EL (cell line): ENCODE data around the gene KCP.
"Not testable (repeated sequence)": the region's sequence is repeated elsewhere in the genome, so short reads cannot be mapped to it uniquely, and the experiment has no call there.

ENCODE experiments used
- DNase-seq: peaks from one replicate; pipeline ENCODE4 v3.0.0-alpha.2; 2016

The KCP gene

DNA sequence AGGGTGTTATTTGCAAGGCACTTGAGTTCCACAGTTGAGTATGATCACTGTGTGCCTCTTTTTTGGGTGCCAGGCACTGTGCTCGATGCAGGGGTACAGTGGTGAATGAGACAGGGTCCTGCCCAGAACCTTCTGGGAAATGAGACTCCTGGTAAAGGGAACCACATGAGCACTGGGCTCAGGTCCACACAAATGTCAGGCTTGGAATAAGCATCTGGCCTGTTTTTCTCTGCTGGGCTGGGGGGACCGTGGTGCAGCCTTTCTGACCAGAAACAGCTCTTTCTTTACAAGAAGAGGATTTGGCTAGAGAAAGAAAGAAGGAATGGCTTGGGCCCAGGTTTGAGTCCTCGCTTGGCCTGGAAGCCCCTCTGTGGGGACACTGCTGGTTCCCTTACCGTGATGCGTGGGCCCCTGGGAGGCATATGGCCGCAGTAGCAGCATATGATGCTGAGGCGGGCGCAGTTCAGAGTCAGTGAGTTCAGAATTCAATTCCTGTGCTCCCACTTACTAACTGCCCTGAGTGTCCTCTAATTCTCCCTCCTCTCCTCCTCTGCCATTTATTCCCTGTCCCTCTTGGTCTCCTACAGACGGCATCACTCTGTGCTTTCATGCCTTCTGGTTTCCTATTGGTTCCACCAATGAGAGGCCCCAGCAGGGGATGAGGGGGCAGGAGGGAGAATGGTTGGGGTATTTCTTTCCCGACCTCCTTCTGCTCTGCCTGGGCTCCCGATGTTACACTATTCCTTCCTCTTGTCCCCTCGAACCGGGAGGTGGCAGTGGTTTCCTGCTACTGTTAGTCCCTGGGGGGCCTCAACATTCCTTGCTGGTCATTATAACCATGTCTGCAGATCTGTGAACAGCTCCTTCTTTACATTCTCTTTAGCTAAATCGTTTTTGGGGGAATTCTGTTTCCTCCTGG lies 9.6 kb upstream of the KCP start:
- DNase-seq, result no peak

DNA sequence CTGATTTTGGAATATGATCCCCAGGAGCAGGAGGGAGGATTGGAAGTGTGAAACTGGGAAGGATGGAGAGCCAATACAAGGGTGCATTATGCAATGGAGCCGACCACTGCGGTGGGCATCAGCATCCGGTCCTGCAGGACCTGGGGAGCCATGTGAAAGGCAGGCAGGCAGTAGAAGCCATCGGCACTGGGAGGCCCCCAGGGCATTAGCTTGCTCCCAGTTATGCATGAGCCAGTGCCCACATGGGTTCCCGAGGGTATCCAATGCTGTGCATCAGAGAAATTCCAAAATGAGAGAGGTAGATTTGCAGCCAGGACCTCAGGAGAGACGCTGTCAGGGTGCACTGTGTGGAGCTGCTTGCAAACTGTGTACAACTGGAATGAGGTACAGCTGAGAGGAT lies 8.7 kb upstream of the KCP start:
- no peak for DNase-seq

DNA sequence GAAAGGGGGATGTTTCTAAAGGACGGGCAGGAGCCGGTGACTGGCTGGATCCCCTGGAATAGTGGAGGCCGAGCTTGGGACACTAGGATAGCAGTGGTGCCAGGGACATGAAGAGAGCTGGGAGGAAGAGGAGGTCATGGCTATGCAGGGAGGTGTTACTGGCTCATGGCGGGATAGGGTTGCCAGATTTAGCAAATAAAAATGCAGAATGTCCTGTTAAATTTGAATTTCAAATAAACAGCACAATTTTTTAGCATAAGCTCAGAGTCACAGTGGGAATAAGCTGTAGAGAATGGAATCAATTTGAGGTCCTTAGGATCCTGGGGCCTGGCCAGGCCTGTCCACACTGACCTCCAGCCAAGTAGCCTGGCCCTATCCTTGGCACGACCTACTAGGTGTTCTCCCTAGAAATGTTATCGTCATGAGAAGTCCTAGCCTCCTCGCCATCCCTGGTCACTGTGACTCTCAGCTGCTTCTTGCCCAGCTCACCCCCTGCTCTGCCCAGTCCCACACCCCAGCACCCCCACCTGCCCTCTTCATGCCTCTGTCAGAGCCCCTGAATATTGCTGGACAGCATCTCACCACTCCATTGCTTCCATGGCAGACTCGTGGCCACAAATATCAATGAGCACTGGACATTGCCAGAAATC lies 7.6 kb upstream of the KCP start:
- DNase-seq, result no peak

DNA sequence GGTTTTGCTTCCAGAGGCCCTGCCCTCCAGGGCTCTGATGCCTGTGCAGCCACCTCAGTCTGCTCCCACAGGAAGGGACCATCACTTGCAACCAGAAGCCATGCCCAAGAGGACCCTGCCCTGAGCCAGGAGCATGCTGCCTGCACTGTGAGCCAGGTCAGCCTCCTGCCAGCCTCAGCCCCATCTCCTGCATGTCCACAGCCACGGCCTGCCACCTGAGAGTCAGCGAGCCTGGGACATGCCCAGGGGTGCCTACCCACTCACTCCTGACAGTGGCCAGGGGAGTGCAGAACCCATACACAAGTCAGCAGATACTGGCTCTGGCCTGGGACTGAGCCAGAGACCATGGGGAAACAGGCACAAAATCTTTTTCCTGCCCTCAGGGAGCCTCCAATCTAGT lies 6.6 kb upstream of the KCP start:
- DNase-seq, result no peak

DNA sequence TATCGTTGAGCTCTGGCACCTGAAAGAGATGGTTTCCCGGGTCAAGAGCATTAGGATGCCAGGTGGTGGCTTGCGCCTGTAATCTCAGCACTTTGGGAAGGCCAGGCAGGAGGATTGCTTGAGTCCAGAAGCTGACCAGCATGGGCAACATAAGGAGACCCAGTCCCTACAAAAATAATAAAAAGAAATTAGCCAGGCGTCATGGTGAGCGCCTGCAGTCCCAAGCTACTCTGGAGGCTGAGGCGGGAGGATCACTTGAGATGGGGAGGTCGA lies 6.1 kb upstream of the KCP start:
- DNase-seq, result no peak

DNA sequence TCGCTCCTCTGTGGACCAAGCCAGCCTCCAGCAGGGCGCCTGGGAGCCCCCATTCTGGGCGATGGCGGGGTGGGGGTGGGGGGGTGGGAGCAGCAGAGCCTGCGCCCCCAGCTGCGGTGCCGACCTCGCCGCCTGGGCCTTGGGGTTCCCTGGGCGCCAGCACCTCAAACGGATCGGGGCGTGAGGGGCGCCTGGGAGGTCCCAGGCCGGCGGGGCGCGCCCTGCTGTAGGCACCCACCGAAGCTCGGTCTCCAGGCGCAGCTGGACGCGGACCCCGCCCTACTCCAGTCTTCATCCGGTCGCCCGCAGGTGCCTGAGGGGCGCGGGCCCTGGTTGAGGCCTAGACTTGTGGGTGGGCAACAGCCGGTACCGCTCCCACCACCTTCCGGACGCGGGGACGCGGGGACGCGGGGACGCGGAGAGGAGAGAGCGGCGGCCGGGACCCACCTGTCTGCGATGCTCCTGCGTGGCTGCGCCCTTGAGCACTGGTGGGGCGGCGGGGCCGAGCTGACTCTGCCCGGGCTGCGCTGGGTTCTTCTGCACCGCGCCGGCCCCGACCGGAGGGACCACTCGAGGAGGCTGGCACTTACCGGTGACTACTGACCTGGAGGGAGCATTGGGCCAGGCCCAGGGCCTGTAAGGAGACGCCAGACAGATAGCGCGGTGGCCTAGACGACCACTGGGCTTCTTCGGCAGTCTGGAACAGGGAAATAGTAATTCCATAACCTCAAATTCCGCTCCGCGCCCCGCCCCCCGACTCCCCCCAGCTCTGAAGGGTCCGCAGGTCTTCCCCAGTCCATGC lies 5.5 kb upstream of the KCP start:
- no peak for DNase-seq

DNA sequence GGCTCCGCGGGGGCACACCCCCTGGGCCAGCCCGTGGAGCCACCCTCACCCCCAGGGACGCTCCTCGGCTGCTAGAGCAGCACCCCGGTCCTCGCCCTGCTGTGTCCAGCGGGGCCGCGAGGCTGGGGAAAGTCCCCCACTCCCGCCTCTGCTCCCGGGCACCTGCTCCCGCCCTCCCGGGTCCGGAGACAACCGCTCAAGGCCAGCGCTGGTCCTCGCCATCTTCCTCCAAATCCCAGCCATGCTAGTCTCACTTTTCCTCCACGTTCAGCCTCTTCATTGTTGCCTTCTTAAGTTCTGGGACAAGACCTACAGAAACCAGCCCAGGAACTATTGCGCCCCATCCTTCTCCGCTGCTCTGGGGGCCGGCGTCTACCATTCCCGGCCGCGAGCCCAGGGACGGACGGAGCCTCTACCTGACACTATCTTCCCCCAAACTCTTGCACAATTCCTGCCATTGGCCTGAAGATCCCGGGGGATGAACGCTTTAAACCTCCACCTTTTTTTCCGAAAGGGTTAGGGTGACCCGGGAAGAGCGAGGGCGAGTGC lies 4.8 kb upstream of the KCP start:
- DNase-seq, result no peak

DNA sequence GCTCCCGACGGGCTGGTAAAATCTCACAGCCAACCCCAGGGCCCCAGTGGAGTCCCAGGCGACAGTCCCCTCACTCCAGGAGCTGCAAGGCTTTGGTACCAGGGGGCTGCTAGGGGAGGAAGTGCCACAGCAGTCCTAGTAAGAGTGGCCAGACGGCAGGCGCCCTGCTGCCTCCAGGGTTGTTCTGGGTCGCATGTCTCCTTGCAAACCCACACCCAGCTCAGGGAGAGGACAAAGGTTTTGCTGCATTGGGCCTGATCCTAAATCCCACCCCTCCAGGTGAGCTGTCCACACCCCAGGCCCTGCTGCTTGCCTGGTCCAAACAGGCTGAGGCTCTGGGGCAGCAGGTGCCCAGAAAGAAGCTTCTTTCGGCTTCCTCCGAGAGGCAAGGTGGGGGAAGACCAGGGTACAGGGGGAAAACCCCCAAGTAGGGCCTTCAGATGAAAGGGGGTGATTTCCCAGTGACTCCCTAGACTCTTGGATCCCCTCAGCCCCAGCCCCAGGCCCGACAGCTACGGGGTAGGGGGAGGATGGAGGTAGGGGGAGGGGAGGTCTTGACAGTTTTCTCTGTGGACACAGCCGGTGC lies 4.2 kb upstream of the KCP start:
- no peak for DNase-seq

DNA sequence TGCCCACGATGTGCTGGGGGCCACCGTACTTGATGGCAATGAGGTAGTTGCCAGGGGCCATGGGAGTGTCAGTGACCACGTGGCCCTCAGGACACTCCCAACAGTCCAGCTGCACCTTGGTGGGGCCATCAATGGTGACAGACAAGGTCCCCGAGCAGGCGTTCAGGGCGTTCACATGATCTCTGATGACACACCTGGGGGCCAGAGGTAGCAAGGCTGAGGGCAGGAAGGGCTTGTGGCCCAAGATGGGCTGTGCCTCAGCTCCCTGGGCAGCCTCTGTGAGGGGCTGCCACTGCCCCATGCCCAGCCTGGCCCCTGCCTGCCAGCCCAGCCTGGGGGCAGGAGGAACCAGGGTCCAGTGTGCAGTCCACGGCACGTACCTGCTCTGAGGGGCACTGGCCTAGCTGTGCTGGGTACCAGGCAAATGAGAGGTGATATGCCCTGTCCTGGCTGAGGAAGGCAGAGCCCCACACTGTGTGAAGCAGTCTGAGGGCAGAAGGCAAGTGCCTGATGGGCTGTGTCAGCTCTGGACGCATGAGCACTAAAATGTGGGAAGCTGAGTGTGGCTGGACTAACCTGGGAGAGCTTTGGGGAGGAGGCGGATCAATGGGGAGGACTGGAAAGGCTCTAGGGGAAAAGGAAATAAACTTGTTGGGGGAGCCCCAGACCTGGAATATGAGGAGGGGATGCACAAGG lies 3.5 kb upstream of the KCP start:
- DNase-seq, result no peak

DNA sequence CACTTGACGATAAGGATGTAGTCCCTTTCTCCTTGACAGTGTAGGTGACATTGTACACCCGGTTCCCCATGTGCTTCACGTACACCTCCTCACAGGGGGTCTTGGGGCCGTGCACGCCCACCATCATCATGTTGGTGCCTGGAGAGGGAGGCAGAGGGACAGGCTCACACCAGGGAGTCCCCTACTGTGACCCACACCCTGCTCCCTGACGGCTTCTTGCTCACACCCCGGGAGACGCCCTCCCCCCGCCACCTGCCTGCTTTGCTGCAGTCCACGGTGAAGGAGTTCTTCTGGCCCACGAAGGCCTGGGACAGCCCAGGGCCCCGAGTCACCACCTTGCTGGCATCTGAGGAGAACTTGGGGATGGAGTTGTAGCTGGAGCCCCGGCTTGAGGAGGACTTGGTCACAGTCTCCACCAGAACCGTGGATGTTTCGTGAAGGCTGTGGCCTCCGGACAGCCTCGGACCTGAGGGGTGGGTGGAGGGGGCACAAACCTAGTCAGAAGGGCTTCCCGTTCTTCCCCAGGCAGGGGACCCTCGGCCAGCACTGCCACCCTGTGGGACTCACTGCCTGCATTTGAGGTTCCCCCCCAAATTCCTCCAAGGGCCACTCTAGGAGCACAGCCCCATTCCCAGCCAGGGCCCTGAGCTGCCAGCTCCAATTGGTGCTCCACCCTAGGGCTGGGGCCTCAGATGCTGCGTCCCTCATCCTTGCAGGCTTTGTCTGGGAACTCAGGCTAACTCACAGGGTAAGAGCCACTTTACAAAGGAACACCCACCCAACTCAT lies 2.4 kb upstream of the KCP start:
- not testable (repeated sequence) for DNase-seq

DNA sequence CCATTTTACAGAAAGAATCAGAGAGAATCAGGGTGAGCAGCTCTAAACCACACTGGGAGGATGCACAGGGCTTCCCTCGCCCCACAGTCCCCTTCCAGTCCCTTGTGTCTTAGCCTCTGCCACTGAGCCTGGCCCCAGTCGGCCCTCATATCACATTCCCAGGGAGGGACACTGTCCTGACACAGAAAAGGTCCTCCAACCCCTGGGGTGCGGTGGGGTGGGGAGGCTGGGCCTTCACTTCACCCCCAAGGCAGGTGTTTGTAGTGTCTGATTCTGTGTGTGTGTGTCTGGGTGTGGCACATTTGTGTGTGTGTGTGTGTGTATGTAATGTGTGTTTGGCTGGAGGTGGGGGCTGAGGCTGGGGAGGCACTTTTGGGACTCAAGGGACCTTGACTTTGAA lies 1.8 kb upstream of the KCP start:
- no peak for DNase-seq

DNA sequence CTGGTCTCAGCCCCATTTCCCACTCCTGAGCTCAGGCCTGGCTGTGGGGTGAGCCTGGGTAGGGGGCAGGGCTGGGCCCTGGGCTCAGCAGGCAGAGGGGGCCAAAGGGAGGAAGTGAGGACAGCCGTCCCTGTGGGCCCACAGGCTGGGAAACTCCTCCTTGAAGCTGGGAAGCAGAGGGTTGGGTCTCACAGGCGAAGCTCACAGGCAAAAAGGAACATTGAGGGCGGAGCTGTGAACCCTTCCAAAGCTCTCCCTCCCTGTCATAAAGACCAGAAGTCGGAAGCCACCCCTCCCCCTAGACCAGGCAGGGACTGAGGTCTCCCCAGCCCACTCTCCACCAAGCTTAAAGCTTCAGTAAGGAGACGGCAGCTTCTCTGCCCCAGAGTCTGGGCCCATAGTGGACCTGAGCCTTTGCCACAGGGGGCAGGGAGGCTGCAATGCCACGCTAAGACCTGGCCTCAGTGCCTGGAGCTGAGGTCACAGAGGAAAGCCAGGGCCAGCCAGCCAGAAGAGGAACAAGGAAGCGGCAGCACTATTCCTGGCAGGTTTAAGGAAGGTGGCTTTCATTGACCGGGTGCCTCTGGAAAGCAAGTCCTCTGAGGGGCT lies 1.0 kb upstream of the KCP start:
- no peak for DNase-seq

DNA sequence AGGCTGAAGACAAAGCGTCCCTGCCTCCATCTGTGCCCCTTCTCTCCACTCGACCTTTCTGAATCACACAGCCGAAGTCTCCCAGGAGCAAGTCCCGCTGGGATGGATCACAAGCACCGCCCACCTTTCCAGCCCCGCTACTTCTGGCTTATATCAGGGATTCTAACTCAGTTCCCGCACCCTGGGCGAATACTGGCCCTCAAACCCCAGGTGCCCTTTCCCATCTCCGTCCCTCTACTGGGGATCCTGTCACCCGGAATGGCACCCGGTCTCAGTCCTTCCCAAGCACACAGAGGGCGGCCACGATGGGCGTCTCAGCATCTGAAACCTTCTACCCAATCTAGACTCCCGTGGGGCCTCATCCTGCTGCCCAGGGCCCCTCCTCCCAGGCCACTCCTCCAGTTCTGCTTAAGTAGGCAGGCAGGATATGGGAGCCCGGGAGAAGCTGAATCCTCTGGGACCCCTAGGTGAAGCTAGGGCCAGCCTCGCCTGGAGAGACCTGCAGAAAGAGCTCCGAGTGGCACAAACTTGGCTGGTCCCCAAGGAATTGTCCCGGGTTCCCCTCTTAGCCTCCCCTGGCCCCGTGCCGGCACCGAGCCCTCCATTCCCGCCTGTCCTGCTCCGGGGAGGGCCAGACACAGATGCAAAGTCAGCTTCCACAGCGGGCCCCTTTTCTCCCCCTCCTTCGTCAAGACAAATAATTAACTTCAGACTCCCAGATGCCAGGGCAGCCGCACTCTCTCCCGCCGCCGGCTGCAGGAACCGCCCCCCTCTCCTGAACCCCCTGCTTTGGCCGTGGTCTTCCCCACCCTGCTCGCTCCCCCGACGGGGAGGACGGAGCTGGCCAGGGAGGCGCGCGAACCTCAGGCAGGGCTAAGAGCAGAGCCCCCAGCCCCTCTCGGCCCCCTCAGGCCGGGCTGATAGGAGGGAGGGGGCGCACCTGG lies 612 bp downstream of the KCP start:
- peak; percentile 70 for DNase-seq

DNA sequence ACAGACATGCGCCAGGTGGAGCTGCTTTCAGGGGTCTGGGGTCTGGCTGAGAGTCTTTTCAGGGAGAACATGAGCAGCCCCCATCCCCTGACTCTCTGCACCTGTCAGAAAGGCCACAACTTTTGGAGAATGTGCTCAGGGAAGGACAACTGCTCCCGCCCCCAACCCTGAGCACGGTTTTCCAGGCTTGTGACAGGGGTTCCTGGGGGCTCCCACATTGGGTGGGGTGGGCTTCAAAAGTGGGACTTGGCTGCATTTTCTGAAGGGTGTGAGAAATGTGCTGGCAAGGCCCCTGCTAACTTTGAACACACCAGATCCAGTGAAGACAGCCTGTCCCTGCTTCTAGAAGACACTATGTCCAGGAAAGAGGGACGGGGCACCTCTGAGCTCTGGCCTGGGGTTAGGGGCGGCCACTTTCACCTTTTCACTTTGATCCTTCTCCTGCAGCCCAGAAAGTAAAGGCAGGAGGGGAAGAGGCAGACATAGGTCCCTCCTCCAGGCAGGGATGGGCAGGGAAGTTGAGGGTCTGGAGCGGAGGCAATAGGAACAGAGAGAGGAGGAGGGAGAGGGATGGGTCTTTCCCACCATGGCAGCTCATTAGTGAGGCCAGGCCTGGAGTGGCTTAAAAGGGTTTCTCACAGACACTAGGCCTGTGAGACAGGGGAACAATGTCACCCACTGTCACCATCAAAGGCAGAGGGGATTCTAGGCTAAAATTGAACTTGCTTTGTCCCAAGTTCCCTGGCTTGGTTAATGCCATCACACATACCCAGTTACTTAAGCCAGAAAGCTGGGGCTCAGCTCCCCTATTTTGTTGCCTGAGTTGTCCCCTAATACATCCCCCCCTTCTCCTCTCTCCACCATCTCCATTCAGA lies 1.5 kb downstream of the KCP start:
- DNase-seq, result no peak

DNA sequence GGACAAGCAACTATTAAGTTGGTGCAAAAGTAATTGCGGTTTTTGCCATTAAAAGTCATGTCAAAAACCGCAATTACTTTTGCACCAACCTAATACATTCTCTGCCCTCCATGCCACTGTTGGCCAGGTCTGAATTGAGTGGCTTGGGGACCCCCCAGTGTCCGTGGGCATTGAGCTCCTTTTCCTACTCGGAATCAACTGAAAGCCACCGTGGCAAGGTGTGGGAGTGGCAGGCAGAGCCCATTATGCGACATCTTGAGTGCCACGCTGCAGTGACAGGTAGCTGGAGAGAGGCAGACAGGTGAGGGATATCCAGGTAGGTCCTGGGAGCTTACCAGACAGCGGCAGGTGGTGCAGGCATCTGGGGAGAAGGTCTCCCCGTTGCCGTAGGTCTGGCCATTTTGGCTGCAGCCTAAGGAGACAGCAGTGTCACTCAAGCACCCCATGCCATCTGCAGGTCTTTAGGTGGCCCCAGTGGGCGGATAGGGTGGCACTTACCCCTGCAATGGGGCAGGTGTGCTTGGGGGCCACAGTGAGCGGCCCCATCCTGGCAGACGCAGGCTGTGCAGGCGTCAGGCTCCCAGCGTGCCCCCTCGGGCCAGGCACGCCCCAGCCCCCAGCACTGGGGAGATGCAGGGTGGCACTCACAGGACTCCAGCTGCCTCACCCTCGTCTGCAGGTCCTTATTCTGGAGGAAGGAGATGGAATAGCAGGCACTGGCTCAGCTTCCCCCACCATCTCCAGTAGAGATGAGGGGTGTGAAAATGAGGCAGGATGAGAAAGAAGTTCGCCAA lies 3.5 kb downstream of the KCP start:
- no peak for DNase-seq

DNA sequence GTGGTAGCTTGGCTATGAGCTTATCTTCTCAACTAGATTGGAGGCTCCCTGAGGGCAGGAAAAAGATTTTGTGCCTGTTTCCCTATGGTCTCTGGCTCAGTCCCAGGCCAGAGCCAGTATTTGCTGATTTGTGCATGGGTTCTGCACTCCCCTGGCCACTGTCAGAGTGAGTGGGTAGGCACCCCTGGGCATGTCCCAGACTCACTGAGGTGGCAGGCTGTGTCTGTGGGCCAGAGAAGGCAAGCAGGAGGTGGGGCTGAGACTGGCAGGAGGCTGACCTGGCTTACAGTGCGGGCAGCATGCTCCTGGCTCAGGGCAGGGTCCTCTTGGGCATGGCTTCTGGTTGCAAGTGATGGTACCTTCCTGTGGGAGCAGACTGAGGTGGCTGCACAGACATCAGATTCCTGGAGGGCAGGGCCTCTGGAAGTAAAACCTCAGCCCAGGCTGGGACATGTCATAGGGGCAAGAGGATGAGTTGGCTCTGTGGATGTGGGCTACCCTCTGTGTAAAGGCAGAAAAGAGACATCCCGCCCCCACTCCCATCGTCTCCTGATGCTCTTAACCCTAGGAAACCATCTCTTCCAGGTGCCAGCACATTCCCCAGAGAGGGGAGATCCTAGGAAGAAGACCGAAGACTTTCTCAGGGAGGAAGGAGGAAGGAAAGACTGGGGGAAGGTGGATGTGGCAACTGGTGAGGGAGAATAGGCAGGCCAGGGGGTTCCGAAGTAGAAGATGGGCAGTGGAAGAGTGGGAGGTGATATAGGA lies 4.3 kb downstream of the KCP start:
- DNase-seq, result no peak
